Prostate gland (tissue), 2 donors: Measurements from ENCODE around the gene RNF19B. TPM values are rescaled to one million over a fixed set of nuclear protein-coding genes. Genes with fewer than 3 reads are reported as not detected.

Source experiments
- DNase-seq: peaks from one replicate; pipeline ENCODE4 v3.0.0-alpha.2; 2019; ENCODE audit warnings: low spot score
- H3K27ac ChIP-seq, 2 donors: fragments of 200-600 bp; sonication (generic); 2 replicates each; pipeline ENCODE4 v1.5.1; 2017 to 2019
- H3K27me3 ChIP-seq: fragments of 200-600 bp; sonication (generic); replicated peaks from 2 replicates; pipeline ENCODE4 v1.5.1; 2019; ENCODE audit not compliant: insufficient read depth
- H3K36me3 ChIP-seq, 2 donors: fragments of 200-600 bp; sonication (generic); 1 replicate in 1 of 2; 2 replicates in 1 of 2; pipeline versions ENCODE4 v1.5.1 to v1.8.1; 2017 to 2019
- H3K4me1 ChIP-seq: fragments of 200-600 bp; sonication (generic); replicated peaks from 2 replicates; pipeline ENCODE4 v1.5.1; 2019
- H3K4me3 ChIP-seq, 2 donors: fragments of 200-600 bp; sonication (generic); 2 replicates each; pipeline ENCODE4 v1.5.1; 2017 to 2019
- H3K9me3 ChIP-seq: fragments of 200-600 bp; sonication (generic); 2 replicates; pipeline ENCODE4 v1.5.1; 2017
- CTCF ChIP-seq, 4 experiments: fragments of 200-600 bp in 2 of 4; fragments of 450-650 bp in 2 of 4; sonication (generic) in 2 of 4; IDR thresholded peaks; 1 replicate in 3 of 4; 2 replicates in 1 of 4; pipeline ENCODE4 v1.5.1; 2016 to 2019; ENCODE audit warnings: antibody characterized with exemption in 4 of 4, mild to moderate bottlenecking in 2 of 4, moderate library complexity in 2 of 4
- POLR2A ChIP-seq: fragments of 450-650 bp; IDR thresholded peaks from one replicate; pipeline ENCODE4 v1.6.1; 2016; ENCODE audit warnings: antibody characterized with exemption, mild to moderate bottlenecking
- POLR2AphosphoS5 ChIP-seq: sonication (generic); formaldehyde crosslinking; IDR thresholded peaks from one replicate; pipeline ENCODE4 v1.6.1; 2017; ENCODE audit warnings: antibody characterized with exemption
- WGBS: methylation state at CpG from one replicate; pipeline ENCODE4 v1.1.5; 2018; 5-methylcytosine and 5-hydroxymethylcytosine counted together
- intact Hi-C: fragments of 100-400 bp; cut with DNase I; formaldehyde crosslinking; loops from one replicate; pipeline ENCODE4 v1.14.2; 2022
- total RNA-seq, 2 donors: library from RNA; depleted of rRNA; stranded (reverse); fragments of >200 nt; gene quantifications; one replicate each; pipeline ENCODE4 v1.1.0, GENCODE V29; 2016

The RNF19B gene
- total RNA-seq, 2 donors from 2014 or later: 16.7 to 77.8 TPM

- no peak for DNase-seq
- H3K27ac ChIP-seq: no peak overlapping the region
- no peaks in the 10 kb centered on the region for H3K9me3 ChIP-seq
- H3K4me1 ChIP-seq: no peaks in the 10 kb centered on the region
- intact Hi-C loops: no loop called here
- H3K4me3 ChIP-seq: no peak overlapping the region
- 78% methylated on average over 11 of the region's 11 CpGs for WGBS
- TF ChIP-seq POLR2AphosphoS5: no peak
- no peak for TF ChIP-seq POLR2A
- TF ChIP-seq CTCF (IDR thresholded peaks at IDR 0.05): no peak
- no peaks in the 10 kb centered on the region for H3K36me3 ChIP-seq
- no peaks in the 10 kb centered on the region for H3K27me3 ChIP-seq
Observed at GRCh38 chr1:32919811-32920733, 44.5 kb downstream of the RNF19B start.

DNA sequence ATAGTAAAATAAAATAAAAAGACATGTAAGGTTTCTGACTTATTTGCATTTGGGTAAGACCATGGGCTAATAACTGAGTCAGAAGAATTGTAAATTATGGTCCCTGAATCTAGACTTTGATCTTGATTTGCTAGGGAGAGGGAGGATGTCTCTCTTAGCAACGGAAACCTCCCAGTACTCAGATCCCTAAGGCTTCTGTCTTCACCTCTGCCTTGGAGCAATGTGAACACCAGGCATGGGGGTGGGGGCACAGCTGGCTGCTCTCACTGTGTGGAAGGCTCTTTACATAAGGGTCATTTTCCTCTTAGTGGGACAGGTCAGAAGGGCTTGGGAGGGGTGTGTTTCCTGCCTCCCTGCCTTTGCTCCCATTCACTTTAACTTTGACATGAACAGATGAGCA, 46.4 kb downstream of the RNF19B start:
- no peak overlapping the region for H3K27ac ChIP-seq
- no peak for DNase-seq
- H3K4me1 ChIP-seq: no peaks in the 10 kb centered on the region
- intact Hi-C loops: no loop called here
- H3K36me3 ChIP-seq: no peaks in the 10 kb centered on the region
- no peaks in the 10 kb centered on the region for H3K9me3 ChIP-seq
- 38% methylated on average over 1 of the region's 1 CpG for WGBS
- TF ChIP-seq POLR2A (no peak), POLR2AphosphoS5 (no peak), CTCF (IDR thresholded peaks at IDR 0.05) (no peak)
- H3K4me3 ChIP-seq: no peak overlapping the region
- no peaks in the 10 kb centered on the region for H3K27me3 ChIP-seq

DNA sequence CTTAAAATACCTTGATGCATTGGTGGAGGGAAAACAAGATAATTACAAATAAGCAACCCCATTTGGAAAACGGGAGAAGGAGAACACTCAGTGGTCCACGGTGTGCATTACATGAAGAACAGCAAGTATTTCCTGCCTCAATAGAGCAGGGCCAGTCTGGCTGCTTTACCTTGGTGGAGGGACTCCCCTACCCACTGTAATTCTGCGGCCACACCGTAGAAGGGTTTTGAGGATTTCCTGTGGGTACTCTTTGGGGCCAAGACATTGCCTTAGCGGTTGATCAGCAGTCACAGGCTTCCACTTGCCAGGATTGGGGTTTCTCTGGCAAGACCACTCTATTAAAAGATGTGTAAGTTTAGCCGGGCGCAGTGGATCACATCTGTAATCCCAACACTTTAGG, 47.1 kb downstream of the RNF19B start:
- no peak for TF ChIP-seq POLR2A
- no peak for TF ChIP-seq CTCF (IDR thresholded peaks at IDR 0.05)
- TF ChIP-seq POLR2AphosphoS5: no peak
- 77% methylated on average over 7 of the region's 7 CpGs for WGBS
- Histone ChIP-seq H3K9me3 (no peaks in the 10 kb centered on the region), H3K36me3 (no peaks in the 10 kb centered on the region), H3K4me3 (no peak overlapping the region), H3K4me1 (no peaks in the 10 kb centered on the region), H3K27ac (no peak overlapping the region), H3K27me3 (no peaks in the 10 kb centered on the region)
- intact Hi-C loops: no loop called here
- no peak for DNase-seq

DNA sequence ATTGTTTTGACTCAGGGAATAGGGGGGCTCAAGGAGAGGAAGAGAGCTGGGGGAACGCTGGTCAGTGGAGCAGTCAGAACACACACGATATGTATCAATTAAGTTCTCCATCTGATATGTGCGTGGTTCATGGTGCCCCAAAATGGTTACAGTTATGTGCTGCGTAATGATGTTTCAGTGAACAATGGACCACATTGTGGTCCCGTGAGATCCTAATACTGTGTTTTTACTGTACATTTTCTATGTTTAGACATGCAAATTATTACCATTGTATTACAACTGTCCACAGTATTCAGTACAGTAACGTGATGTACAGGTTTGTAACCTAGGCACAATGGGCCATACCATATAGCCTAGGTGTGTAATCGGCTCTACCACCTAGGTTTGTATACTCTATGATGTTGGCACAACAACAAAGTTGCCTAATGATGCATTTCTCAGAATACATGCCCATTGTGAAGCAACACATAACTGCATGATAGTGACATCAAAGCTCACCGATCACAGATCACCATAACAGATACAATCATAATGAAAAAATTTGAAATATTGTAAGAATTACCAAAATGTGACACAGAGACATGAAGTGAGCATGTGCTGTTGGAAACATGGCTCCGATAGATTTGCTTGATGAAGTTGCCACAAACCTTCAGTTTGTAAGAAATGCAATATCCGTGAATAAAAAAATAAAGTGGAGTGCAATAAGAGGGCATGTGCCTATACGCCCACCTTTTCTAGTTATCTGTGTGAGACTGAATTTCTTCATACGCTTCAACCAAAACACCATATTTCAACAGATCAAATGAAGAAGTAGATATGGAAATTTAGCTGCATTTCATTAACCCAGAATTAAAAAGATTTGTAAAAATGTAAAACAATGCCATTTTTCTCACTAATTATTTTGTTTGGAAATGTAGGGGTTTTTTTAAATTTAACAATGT, 48.6 kb downstream of the RNF19B start:
- no peak overlapping the region for H3K4me3 ChIP-seq
- no peaks in the 10 kb centered on the region for H3K27me3 ChIP-seq
- H3K27ac ChIP-seq: no peak overlapping the region
- no peaks in the 10 kb centered on the region for H3K36me3 ChIP-seq
- intact Hi-C loops: no loop called here
- no peaks in the 10 kb centered on the region for H3K9me3 ChIP-seq
- WGBS: 87% methylated on average over 12 of the region's 12 CpGs
- no peaks in the 10 kb centered on the region for H3K4me1 ChIP-seq
- TF ChIP-seq CTCF (IDR thresholded peaks at IDR 0.05) (no peak), POLR2A (no peak), POLR2AphosphoS5 (no peak)
- no peak for DNase-seq
